ENCODE data around the gene MRNIP. TPM values are rescaled to one million over a fixed set of nuclear protein-coding genes. Genes with fewer than 3 reads are reported as not detected.

MRNIP gene
- total RNA-seq, 1 experiment from 2014 or later, result 31.1 TPM

GRCh38 chr5:179798771-179799643, 59.6 kb downstream of the MRNIP start:
- Histone ChIP-seq H4K5ac (ENCODE audit: insufficient read length, low read depth, low read length) (no peak overlapping the region), H2BK20ac (ENCODE audit: low read depth, low read length, poor library complexity, severe bottlenecking) (no peak overlapping the region), H4K20me1 (ENCODE audit: control insufficient read depth, insufficient read depth, insufficient read length) (no peaks in the 10 kb centered on the region), H3K23me2 (ENCODE audit: insufficient read length, low read depth, low read length, poor library complexity, severe bottlenecking) (peaks cover 3% of the 10 kb centered on the region), H2BK15ac (ENCODE audit: low read depth, low read length) (no peak overlapping the region), H3T11ph (ENCODE audit: low read length) (no peak overlapping the region), H3K27me3 (ENCODE audit: insufficient read depth, low read length) (no peaks in the 10 kb centered on the region), H3K79me1 (ENCODE audit: insufficient read depth, low read depth, low read length, poor library complexity, severe bottlenecking) (no peaks in the 10 kb centered on the region), H3K9ac (ENCODE audit: extremely low read depth, insufficient read length, low read length) (no peak overlapping the region), H3K4ac (ENCODE audit: low read depth, low read length) (no peak overlapping the region), H3K4me2 (ENCODE audit: insufficient read depth, insufficient read length, low read length) (no peak overlapping the region), H3K18ac (ENCODE audit: insufficient read length, low read depth, low read length) (no peak overlapping the region), H2AFZ (ENCODE audit: low read length) (no peak overlapping the region), H3K9me3 (ENCODE audit: control insufficient read depth, low read depth, low read length) (no peaks in the 10 kb centered on the region), H2AK5ac (ENCODE audit: insufficient read length, low read length) (no peak overlapping the region), H3K23ac (ENCODE audit: insufficient read length, low read depth, low read length) (no peak overlapping the region), H2BK12ac (ENCODE audit: insufficient read length, low read depth, low read length) (no peak overlapping the region), H3K14ac (ENCODE audit: insufficient read depth, low read length) (no peak overlapping the region), H4K8ac (replicated peaks; ENCODE audit: insufficient read length, low read depth, low read length) (no peak overlapping the region), H4K91ac (ENCODE audit: insufficient read length, low read depth, low read length) (no peak overlapping the region), H2BK120ac (ENCODE audit: low read depth, low read length, poor library complexity, severe bottlenecking) (no peak overlapping the region), H2BK5ac (ENCODE audit: insufficient read length, low read length) (no peak overlapping the region), H3K56ac (ENCODE audit: insufficient read length, low read depth, low read length) (no peak overlapping the region), H3K27ac (ENCODE audit: insufficient read length, low read depth, low read length) (no peak overlapping the region), H3K4me1 (ENCODE audit: insufficient read depth, low read length) (no peaks in the 10 kb centered on the region), H3K79me2 (ENCODE audit: insufficient read depth, low read length) (no peaks in the 10 kb centered on the region)
- no peaks in the 10 kb centered on the region for H3K9me3 Mint-ChIP-seq
- peak overlapping the region in 1 of 3 experiments; percentile 52; a peak in 1 of 7 replicates for H3K27ac Mint-ChIP-seq
- WGBS (ENCODE audit: extremely low coverage, insufficient read length, low lambda C conversion rate), result no CpG with 5 or more reads among the region's 36 CpGs
- no peak for TF ChIP-seq CTCF (conservative IDR thresholded peaks at IDR 0.05)
- DNase-seq, result no peak
- peaks cover 4% of the 10 kb centered on the region for H3K27me3 Mint-ChIP-seq (ENCODE audit: low read depth)
- peak overlapping the region in 1 of 2 experiments; percentile 26; a peak in 1 of 5 replicates for H3K4me3 Mint-ChIP-seq
- peaks cover 21 to 42% (median 35%) of the 10 kb centered on the region in 3 experiments; a peak in 6 of 7 replicates for H3K36me3 Mint-ChIP-seq (ENCODE audit: insufficient read depth in 1 of 3, low read depth in 3 of 3)
- H3K4me1 Mint-ChIP-seq, result peaks cover 26 to 32% of the 10 kb centered on the region in 2 experiments

Data from H9 (cell line).